GM21390 (cell line): ENCODE results near the gene SEC14L1.
"Not testable (repeated sequence)": the region's sequence is repeated elsewhere in the genome, so short reads cannot be mapped to it uniquely, and the experiment has no call there.

ENCODE experiments used
- ATAC-seq: cut with Tn5 transposase; IDR thresholded peaks from one replicate; pipeline ENCODE4 v1.9.1; 2021; ENCODE audit not compliant: unreplicated experiment

Gene SEC14L1

DNA sequence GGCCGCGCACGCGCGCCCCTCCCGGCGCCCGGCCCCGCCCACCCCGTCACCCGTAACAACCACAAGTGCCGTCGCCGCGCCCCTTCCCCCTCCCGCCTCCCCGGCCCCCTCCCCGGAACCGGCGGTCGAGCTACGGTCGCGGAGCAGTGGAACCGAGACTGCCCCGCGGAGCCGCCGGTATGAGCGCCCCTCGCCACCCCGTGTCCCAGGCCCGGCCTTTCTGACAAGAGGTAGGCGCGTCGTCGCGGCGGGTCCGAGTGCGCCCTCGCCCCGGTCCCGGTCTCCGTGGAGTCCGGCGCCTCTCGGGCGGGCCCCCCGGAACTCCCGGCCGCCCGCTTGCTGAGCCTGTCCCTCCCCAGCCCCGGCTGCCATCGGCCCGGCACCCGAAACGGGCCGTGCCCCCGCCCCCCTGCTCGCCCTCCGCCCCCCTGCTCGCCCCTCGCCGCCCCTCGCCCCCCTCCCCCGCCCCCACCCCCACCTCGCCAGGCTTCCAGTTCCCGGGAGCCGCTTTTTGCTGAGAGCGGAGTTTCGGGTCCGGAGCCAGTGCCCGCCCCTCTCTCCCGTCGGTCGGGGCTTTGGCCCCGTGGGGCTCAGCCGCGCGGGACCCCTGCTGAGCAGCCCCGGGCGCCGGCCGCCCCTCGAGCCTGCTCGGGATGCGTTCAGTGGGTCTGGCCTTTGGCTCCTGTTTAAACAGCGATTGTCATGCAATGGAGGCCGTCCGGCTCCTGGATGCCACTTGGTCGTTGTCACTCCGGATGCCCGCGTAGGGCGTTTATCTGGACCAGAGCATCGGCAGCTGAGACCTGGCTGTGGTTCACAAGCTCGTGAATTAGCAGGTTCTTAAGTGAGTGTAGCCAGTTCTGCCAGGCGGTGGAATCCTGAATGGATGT lies at the start of gene SEC14L1:
Gene SEC14L1 (plus strand): TSS at position 92 of the 890 bp plus-strand sequence. CDS start 2,628 bp downstream, outside the sequence.
- ATAC-seq = peak; percentile 20

DNA sequence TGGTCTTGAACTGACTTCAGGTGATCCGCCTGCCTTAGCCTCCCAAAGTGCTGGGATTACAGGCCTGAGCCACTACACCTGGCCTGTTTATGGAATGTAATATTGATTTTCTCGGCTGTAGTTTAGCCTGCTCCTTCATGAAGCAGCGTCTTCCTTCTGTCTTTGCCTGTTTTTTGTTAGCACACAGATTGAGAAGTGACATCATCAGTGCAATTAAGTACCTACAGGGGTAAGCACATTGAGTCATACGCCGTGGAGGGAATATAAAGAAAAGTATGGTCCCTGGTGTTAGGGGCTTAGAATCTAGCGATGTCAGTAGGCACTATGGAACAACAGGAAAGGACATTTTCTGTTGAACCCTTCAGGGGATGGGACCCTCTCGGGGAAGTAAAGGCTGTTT lies 48.7 kb upstream of the SEC14L1 start:
- no peak for ATAC-seq

DNA sequence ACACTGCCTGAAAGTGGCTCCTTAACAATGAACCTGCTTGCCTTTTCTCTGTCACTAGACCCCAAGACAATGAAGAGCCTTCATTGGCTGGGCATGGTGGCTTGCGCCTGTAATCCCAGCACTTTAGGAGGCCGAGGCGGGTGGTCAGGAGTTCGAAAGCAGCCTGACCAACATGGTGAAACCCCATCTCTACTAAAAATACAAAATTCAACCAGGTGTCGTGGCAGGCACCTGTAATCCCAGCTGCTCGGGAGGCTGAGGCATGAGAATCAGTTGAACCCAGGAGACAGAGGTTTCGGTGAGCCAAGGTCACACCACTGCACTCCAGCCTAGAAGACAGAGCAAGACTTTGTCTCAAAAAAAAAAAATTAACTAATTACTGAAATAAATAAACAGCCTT lies 45.3 kb upstream of the SEC14L1 start:
- ATAC-seq = no peak

DNA sequence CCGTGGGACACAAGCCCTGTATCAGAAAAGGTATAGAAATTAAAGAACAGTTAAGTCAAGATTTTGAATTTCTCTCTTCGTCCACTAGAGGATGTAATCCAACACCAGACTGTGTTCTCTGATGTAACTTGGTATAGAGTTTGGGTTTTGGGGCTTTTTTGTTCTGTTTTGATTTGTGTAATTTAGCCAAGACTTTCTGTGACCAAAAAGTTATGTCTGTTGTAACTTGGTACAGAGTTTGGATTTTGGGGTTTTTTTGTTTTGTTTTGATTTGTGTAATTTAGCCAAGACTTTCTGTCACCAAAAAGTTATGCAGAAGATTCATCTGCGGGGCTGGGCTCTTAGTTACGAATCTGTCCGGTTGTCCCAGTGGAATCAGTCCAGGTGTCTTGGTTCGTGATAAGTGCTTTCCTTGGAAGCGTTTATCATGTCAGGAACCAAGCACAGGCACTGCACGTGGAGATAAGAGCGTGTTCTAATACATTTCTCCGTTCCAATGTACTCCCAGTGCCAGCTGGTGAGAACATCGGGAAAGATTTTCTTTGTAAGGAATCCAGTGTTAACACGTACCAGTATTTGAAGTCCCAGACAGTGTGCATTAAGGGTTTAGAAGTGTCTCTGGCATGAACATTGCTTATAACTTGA lies 44.1 kb upstream of the SEC14L1 start:
- ATAC-seq = no peak

DNA sequence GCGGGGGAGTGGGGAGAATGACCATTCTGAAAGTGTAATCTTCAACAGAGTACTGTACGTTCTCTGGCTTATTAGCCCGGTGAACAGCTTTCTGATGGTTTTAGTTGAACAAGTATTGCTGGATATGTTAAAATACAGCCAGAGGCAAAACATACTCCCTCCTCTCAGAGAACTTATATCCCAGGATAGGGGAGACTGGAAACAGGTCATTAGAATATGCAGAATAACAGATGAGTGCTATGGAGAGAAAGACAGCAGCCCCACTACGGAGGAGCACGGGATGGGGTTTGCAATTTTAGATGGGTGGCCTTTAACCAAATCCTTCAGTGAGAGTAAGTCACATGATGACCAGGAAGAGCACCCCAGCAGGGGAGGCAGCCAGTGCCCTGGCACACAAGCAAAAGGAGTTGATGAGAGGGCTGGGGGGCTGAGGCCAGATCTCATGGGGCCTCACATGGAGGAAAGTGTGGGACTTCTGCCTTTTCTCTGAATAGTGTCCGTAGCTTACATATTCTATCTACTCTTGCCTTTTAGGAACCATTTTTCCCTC lies 43.1 kb upstream of the SEC14L1 start:
- ATAC-seq = no peak

DNA sequence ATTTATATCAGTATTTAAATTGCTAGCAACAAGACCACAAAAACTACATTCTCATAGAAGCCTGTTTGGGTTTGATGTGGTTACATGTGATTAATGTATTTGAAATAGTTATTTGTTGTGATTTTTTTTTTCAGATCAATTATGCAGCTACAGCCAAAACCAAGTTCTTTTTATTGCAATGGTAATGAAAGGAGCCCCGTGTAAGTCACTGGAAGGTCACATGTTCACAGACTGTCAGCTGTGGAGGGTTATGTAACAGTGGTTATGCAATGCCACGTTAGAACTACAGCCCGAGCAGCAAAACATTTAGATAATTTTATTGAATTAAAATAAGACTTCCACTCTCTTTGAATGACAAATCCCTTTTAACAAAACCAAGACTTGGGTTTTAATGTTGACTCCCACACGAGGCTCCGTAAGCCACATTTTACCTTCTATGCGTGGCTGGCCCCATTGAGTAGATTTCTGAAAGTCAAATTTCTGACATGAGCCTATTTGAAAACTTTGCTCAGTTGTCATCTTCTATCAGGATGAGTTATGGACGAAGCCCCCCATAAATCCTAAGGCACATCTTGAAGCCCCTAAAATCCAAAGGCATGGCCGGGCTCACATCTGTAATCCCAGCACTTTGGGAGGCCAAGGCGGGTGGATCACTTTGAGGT lies 41.8 kb upstream of the SEC14L1 start:
- ATAC-seq = no peak

DNA sequence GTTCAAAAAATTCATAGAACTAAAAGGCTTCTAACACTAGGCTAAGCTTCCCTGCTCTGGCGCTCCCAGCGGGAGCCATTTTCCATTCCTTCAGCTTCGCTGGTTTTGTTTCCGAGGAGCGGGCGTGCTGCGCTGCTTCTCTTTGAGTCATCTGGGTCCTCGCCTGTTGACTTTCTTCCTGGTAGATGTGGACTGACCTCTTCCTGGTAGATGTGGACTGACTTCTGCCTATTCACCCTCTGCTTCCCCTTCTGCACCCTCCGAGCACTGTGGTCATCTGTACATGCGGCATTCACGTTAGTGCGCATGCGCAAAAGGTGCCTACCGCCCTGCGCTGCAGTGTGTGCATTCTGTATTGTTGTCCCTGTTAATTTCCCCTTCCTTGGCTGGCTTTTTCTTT lies 40.8 kb upstream of the SEC14L1 start:
- ATAC-seq = no peak

DNA sequence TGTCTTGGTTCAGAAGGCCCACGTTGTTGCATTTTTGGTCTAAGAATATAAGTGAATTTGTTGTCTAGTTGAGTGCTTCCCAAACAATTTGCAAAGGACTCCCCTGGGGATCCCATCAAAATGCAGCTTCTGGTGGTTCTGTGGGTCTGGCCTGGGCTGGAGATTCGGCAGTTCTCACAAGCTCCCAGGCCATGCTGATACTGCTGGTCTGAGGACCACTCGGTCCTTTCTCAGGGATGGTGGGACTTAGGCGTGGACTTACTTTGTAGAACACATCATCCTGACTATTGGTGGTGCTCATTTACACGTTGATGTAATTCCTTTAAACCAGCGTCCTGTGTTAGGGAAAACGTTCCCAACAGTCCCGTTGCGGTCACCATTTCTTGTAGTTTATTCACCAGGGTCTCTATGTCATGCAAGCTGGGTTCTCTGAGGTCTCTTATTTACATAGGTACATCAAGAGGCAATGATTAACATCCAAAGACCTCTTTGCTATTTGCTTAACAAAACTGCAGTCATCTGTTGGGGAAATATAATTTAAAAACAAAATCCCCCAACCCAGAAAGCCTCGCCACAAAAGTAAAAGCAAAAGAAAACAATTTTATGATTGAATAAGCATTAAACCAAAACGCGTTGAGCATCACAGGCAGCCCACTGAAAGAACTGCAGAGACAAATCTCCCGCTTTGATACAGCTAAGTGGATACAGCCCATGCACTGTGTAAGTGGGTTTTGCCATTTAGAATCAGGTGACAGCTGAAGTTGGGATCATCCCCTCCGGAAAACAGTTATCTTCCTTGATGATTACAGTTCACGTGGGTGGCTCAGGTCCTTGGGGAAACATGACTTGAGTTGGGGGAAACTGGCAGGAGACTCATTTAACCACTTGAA lies 39.0 kb upstream of the SEC14L1 start:
- ATAC-seq = no peak

DNA sequence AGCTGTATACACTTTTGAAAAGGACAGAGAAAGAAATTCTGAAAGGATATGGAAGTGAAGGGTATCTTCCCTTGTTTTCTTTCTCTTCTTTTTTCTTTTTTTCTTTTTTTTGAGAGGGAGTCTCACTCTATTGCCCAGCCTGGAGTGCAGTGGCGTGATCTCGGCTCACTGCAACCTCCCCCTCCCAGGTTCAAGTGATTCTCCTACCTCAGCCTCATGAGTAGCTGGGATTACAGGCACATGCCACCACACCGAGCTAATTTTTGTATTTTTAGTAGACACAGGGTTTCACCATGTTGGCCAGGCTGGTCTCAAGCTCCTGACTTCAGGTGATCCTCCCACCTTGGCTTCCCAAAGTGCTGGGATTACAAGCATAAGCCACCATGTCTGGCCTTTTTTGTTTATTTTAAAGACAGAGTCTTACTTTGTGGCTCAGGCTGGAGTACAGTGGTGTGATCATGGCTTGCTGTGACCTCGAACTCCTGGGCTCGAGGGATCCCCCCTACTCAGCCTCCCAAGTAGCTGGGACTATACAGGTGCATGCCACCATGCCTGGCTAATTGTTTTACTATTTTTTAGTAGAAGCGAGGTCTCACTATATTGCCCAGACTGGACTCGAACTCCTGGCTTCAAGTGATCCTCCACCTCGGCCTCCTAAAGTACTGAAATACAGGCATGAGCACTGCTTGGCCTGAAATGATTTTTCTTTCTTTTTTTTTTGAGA lies 38.2 kb upstream of the SEC14L1 start:
- ATAC-seq = not testable (repeated sequence)

DNA sequence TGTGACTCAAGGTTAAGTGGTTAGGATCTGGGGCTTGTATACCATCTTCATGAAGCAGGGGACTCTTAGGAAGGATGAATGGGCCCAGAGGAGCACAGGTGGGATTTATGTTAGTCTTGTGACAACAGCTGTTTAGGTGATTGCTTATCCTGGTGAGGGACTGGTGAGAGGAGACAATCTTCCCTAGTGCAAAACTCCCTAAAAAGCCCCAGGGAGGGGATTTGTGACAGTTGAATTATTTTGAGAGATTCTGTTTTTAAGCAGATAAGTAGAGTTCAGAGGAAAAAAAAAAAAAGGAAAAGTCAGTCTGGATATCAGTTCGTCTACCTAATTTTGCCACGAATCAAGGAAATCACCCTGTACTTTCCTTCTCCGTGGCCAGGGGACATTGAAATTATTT lies 35.1 kb upstream of the SEC14L1 start:
- ATAC-seq = no peak

DNA sequence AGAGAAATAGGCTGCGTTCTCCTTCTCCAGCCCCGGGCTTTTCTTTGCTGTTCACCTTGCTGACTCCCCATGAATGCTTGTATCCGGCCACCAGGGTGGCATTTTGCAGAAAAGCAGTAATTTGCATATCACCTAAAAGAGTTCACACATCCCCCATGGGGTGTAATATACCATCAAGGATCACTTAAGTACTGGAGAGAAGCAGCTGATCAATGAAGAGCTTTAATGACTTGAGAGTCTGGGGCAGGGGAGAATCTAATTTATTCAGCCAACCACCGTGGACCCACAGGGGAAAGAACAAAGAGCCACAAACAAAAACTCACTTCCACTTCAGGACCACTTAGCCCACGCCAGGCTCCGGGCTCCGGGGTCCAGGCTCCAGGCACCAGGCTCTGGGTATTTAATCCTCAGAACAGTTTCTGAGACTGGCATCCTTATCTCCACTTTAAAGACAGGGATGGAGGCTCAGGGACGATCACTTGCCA lies 33.9 kb upstream of the SEC14L1 start:
- ATAC-seq = no peak

DNA sequence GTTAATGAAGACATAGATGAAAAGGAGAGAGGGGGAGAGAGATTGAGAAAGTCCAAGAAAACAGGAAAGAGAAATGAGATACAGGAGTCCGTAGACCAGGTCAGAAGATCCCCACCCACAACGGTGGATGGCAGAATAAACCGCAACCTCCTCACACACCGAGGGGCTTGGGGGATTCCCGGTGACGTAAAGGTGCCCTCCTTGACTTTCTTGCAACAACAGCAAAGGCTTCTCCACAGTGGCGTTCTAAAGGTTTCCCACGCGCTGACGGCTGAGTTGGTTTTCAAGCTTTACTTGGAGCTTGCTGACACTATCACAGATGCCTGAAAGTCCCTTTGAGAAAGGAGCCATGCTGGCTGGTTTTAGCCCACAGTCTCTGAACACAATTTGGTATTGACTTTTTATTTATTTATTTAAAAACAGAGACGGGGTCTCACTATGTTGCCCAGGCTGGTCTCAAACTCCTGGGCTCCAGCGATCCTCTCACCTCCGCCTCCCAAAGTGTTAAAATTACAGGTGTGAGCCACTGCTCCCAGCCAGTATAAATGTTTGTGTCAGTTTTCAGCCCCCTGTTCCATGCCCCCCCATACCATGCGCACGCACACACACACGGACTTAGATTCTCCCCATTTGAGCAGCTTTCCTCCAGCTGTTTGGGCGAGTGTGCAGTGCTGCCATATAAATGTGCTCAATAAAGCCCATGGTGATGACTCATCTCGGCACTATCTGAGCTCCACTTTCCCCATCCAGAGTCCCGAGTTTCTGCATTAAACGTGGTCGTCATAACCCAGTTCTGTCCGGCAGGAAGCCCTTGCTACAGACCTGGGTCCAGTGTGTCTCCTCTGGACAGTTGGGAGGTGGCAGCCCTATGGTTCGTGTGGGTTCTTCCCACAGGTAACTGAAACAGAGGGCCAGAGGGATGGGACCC lies 33.0 kb upstream of the SEC14L1 start:
- no peak for ATAC-seq

DNA sequence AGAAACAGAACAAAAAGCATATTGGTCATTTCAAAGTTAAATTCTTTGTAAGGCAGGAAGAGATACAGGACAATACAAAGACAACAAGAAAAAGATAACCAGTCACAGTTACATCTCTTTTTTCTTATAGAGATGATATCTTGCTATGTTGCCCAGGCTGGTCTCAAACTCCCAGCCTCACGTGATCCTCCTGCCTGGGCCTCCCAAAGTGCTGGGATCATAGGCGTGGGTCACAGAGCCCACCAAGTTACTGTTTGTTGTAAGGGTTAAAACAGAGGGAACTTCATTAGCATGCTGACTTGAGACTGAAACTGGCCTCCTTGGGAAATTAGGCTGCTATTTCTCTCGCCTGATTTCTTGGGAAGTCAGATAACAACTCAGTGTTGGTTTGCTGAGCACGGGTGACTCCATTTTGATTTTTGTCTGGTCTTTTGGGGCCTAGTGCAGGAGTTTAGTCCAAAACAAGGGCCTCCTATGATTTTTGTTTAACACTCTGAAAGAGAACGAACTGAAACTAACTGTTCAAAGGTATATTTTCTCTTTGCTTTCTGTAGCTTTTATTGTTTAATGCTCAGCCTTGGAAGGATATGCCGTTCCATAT lies 31.5 kb upstream of the SEC14L1 start:
- no peak for ATAC-seq

DNA sequence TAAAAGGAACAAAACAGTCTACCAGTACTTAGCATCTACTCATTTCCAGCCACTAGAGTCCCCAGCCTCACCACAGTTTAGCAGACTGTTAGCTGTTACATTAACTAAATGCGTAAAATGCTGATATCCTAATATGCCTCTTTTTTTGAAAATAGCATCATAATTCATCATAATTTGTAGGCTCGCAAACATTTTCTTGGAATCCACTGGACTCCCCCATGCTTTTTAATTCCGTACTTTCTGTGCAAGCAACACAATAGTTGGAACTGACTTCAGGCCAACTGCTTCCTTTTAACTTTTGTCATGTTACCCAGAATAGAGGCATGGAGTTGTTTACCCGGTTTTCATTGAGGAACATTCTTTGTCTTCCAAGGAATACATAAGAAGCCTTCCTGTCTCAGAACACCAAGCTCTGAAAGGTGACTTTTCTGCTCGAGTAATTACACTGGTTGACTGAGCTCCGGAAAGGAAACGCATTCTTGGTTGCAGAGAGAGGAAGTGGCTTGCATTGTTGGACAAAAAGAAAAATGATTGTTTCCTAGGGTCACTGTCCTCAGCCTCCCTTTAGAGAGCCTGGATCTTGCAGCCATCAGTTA lies 30.9 kb upstream of the SEC14L1 start:
- ATAC-seq = no peak

DNA sequence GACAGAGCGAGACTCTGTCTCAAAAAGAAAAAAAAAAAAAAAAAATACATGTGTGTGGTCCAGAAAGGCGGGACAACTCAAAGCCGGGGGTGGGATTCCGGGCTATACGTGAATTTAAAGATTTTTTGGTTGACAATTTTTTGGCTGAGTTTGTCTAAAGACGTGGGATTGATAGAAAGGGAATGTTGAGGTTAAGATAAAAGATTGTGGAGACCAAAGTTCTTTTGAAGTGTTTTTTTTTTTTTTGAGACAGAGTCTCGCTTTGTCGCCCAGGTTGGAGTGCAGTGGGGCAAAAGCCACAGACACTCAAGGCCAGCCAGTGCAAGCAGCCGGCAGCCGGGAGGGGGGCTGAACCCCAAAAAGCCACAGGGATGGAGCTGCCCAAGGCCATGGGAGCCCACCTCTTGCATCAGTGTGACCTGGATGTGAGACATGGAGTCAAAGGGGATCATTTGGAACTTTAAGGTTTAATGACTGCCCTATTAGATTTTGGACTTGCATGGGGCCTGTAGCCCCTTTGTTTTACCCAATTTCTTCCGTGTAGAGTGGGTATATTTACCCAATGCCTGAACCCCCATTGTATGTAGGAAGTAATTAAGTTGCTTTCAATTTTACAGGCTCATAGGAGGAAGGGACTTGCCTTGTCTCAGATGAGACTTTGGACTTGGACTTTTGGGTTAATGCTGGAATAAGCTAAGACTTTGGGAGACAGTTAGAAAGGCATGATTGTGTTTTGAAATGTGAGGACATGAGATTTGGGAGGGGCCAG lies 29.4 kb upstream of the SEC14L1 start:
- not testable (repeated sequence) for ATAC-seq

DNA sequence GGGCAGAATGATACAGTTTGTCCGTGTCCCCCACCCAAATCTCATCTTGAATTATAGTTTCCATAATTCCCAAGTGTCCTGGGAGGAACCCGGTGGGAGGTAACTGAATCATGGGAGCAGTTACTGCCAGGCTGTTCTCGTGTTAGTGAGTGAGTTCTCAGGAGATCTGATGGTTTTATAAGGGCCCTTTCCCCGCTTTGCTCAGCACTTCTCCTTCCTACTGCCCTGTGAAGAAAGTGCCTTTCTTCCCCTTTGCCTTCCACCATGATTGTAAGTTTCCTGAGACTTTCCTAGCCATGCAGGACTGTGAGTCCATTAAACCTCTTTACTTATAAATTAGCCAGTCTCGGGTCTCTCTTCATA lies 28.9 kb upstream of the SEC14L1 start:
- ATAC-seq = no peak

DNA sequence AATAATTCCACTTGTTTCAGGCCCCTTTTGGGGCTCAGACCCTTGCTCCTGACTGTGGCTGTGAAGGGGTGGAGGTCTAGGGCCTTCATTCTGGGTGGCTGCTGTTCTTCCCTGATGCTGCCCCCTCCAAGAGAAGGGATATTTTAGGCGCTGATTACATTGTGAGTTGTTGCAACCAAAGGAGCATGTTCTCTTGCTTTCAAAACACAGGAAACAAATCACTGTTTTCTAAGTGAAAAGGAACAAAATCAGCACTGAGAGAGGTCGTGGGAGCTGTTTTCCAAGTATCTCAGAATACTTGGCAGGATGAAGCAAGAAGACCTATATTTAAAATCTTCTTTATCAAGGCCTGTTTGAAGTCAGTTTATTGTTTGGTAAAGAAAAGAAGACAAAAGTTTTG lies 25.3 kb upstream of the SEC14L1 start:
- no peak for ATAC-seq
